ENCODE measurements around the gene GATA6. TPM values are rescaled to one million over a fixed set of nuclear protein-coding genes. Genes with fewer than 3 reads are reported as not detected.

GATA6 gene
- total and polyA plus RNA-seq, 2 donors (not counting 1 experiment from before 2014, with no cell fraction given): 1.4 to 6.3 TPM

DNA sequence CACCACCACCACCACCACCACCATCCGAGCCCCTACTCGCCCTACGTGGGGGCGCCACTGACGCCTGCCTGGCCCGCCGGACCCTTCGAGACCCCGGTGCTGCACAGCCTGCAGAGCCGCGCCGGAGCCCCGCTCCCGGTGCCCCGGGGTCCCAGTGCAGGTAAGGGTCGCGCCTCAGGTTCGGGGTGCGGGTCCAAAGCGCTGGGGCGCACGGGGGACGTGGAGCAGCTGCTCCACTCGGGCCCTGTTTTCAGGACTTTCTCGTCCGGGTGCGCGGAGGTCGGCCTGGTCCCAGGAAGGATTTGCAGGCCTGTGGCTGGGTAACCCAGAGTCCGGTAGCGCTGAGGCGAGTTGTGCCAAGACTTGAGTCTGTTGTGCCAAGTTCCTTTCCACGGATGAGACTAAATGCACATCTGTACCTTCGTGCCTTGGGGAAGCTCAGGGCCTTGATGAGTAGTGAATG is 2.8 kb downstream of the GATA6 start:
- no peak overlapping the region for H2AFZ ChIP-seq (ENCODE audit: low read length)
- peaks cover 17% of the 10 kb centered on the region for H3K79me2 ChIP-seq (ENCODE audit: control insufficient read depth, insufficient read depth, low read length)
- peaks cover 2% of the 10 kb centered on the region for H3K36me3 ChIP-seq (ENCODE audit: control insufficient read depth, insufficient read depth, low read length)
- peaks cover 4% of the 10 kb centered on the region for H3K4me1 ChIP-seq (ENCODE audit: control insufficient read depth, extremely low read depth, insufficient read depth, low read length)
- H4K20me1 ChIP-seq (ENCODE audit: control insufficient read depth, extremely low read depth, insufficient read depth, low read length): no peaks in the 10 kb centered on the region
- H3K9ac ChIP-seq (ENCODE audit: insufficient read depth, low read length): peak overlapping the region; percentile 55
- H3K27ac ChIP-seq (ENCODE audit: insufficient read depth, low read length): no peak overlapping the region
- H3K9me3 ChIP-seq (ENCODE audit: control insufficient read depth, insufficient read depth, low read depth, low read length): no peaks in the 10 kb centered on the region
- peak overlapping the region; percentile 64 for H3K4me2 ChIP-seq (ENCODE audit: extremely low read depth, insufficient read depth, low read length)
- H3K4me3 ChIP-seq (replicated peaks in 1 of 4; ENCODE audit: control extremely low read depth in 1 of 4, insufficient read depth in 1 of 4, low read depth in 3 of 4, low read length in 4 of 4): peak overlapping the region; percentile 41 to 79 (median 62)
- peaks cover 14% of the 10 kb centered on the region for H3K27me3 ChIP-seq (ENCODE audit: control insufficient read depth, insufficient read depth, low read length)
- no peak for TF ChIP-seq CTCF (conservative IDR thresholded peaks at IDR 0.05 in 1 of 2, IDR thresholded peaks at IDR 0.05 in 1 of 2; ENCODE audit: low read depth in 1 of 2, low read length in 2 of 2)
- no peak for TF ChIP-seq EZH2 (IDR thresholded peaks at IDR 0.05; ENCODE audit: low read length, missing control alignments)
- peak in 1 of 2 donors; percentile 30 for DNase-seq (ENCODE audit: low read depth in 2 of 2)

- Histone ChIP-seq H3K4me3 (replicated peaks in 1 of 4; ENCODE audit: control extremely low read depth in 1 of 4, insufficient read depth in 1 of 4, low read depth in 3 of 4, low read length in 4 of 4) (peak overlapping the region; percentile 41 to 79 (median 62)), H3K27me3 (ENCODE audit: control insufficient read depth, insufficient read depth, low read length) (peaks cover 9% of the 10 kb centered on the region), H3K36me3 (ENCODE audit: control insufficient read depth, insufficient read depth, low read length) (peaks cover 2% of the 10 kb centered on the region), H3K4me1 (ENCODE audit: control insufficient read depth, extremely low read depth, insufficient read depth, low read length) (peaks cover 4% of the 10 kb centered on the region), H3K9ac (ENCODE audit: insufficient read depth, low read length) (no peak overlapping the region), H2AFZ (ENCODE audit: low read length) (no peak overlapping the region), H3K9me3 (ENCODE audit: control insufficient read depth, insufficient read depth, low read depth, low read length) (no peaks in the 10 kb centered on the region), H3K27ac (ENCODE audit: insufficient read depth, low read length) (no peak overlapping the region), H4K20me1 (ENCODE audit: control insufficient read depth, extremely low read depth, insufficient read depth, low read length) (no peaks in the 10 kb centered on the region), H3K79me2 (ENCODE audit: control insufficient read depth, insufficient read depth, low read length) (peaks cover 17% of the 10 kb centered on the region), H3K4me2 (ENCODE audit: extremely low read depth, insufficient read depth, low read length) (peak overlapping the region; percentile 64)
- peak in 1 of 2 donors; percentile 26 for DNase-seq (ENCODE audit: low read depth in 2 of 2)
- TF ChIP-seq CTCF (conservative IDR thresholded peaks at IDR 0.05 in 1 of 2, IDR thresholded peaks at IDR 0.05 in 1 of 2; ENCODE audit: low read depth in 1 of 2, low read length in 2 of 2): no peak
- no peak for TF ChIP-seq EZH2 (IDR thresholded peaks at IDR 0.05; ENCODE audit: low read length, missing control alignments)
Measured at GRCh38 chr18:22172594-22173049, 3.2 kb downstream of the GATA6 start.

- H3K27me3 ChIP-seq (ENCODE audit: control insufficient read depth, insufficient read depth, low read length): peaks cover 3% of the 10 kb centered on the region
- H3K9me3 ChIP-seq (ENCODE audit: control insufficient read depth, insufficient read depth, low read depth, low read length): no peaks in the 10 kb centered on the region
- H4K20me1 ChIP-seq (ENCODE audit: control insufficient read depth, extremely low read depth, insufficient read depth, low read length): no peaks in the 10 kb centered on the region
- no peak overlapping the region for H3K9ac ChIP-seq (ENCODE audit: insufficient read depth, low read length)
- H3K4me2 ChIP-seq (ENCODE audit: extremely low read depth, insufficient read depth, low read length): peak overlapping the region; percentile 64
- H2AFZ ChIP-seq (ENCODE audit: low read length): no peak overlapping the region
- peaks cover 17% of the 10 kb centered on the region for H3K79me2 ChIP-seq (ENCODE audit: control insufficient read depth, insufficient read depth, low read length)
- DNase-seq (ENCODE audit: low read depth in 2 of 2): no peak
- H3K36me3 ChIP-seq (ENCODE audit: control insufficient read depth, insufficient read depth, low read length): peaks cover 2% of the 10 kb centered on the region
- peak overlapping the region; percentile 6 to 72 (median 36) for H3K4me3 ChIP-seq (replicated peaks in 1 of 4; ENCODE audit: control extremely low read depth in 1 of 4, insufficient read depth in 1 of 4, low read depth in 3 of 4, low read length in 4 of 4)
- H3K4me1 ChIP-seq (ENCODE audit: control insufficient read depth, extremely low read depth, insufficient read depth, low read length): peaks cover 2% of the 10 kb centered on the region
- no peak overlapping the region for H3K27ac ChIP-seq (ENCODE audit: insufficient read depth, low read length)
- TF ChIP-seq EZH2 (IDR thresholded peaks at IDR 0.05; ENCODE audit: low read length, missing control alignments) (no peak), CTCF (conservative IDR thresholded peaks at IDR 0.05 in 1 of 2, IDR thresholded peaks at IDR 0.05 in 1 of 2; ENCODE audit: low read depth in 1 of 2, low read length in 2 of 2) (no peak)
Measured at GRCh38 chr18:22173221-22173927, 4.0 kb downstream of the GATA6 start.
